ENCODE data around the gene CCR4.

DNA sequence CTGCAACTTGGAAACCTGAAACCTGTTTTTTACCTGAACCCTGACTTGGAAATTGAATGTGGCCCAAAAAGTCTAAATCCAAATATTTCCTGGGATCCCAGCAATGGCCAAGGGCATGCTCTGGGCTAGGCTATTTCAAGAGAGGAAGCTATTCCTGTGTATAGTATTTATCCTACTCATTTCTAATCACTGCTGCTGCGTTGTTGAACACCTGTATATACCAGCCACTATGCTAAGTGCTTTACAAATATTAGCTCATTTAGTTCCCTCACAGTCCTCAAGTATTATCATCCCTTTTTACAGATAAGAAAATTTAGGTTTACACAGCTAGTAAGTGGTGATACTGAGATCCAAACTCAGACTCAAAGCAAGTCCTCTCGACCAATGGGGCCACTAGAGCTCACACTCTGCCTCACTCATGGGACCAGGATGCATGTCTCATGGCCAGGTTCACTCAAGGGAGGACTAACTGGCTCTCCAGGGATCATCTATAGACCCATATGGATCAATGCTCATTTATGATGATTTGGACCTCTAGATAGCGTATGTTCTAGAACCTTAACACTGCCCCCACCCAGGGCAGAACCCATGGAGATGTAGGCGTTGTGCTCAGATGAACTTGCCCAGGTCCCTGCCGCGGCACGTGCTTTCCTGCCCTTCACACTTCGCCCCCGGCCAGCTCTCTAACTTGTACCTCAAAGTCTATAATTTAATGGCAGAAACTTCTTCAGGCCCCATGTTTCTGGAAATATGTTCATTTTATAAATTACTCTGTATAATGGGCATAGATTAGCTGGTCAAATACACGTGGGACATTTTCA is 2.6 kb upstream of the CCR4 start:
- no peak for TF ChIP-seq POLR2A (IDR thresholded peaks at IDR 0.05)
- TF ChIP-seq, protein P1, sequence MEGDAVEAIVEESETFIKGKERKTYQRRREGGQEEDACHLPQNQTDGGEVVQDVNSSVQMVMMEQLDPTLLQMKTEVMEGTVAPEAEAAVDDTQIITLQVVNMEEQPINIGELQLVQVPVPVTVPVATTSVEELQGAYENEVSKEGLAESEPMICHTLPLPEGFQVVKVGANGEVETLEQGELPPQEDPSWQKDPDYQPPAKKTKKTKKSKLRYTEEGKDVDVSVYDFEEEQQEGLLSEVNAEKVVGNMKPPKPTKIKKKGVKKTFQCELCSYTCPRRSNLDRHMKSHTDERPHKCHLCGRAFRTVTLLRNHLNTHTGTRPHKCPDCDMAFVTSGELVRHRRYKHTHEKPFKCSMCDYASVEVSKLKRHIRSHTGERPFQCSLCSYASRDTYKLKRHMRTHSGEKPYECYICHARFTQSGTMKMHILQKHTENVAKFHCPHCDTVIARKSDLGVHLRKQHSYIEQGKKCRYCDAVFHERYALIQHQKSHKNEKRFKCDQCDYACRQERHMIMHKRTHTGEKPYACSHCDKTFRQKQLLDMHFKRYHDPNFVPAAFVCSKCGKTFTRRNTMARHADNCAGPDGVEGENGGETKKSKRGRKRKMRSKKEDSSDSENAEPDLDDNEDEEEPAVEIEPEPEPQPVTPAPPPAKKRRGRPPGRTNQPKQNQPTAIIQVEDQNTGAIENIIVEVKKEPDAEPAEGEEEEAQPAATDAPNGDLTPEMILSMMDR (IDR thresholded peaks at IDR 0.05): no peak

Data from thyroid gland (tissue), 4 donors.